NCI-H2081 (cell line): ENCODE measurements around the gene DOK5.
"Not testable (repeated sequence)": the region's sequence is repeated elsewhere in the genome, so short reads cannot be mapped to it uniquely, and the experiment has no call there.

Experiments used
- DNase-seq, 2 experiments: peaks; one replicate each; lab custom pipeline; 2025; lab: John Stamatoyannopoulos, UW

The DOK5 gene

GRCh38 chr20:54470697-54471096 lies 4.7 kb upstream of the DOK5 start:
- no peak for DNase-seq

GRCh38 chr20:54472607-54473006 lies 2.8 kb upstream of the DOK5 start:
- DNase-seq: no peak

GRCh38 chr20:54473340-54473739 lies 2.1 kb upstream of the DOK5 start:
- DNase-seq: no peak

- DNase-seq: no peak
These were observed 1.3 kb upstream of the DOK5 start for GRCh38 chr20:54474046-54474445.

- no peak for DNase-seq
These were observed 527 bp upstream of the DOK5 start for GRCh38 chr20:54474866-54475265.

- DNase-seq: no peak
These were observed 996 bp downstream of the DOK5 start for GRCh38 chr20:54476169-54477009.

GRCh38 chr20:54477191-54477955 lies 2.0 kb downstream of the DOK5 start:
- DNase-seq: no peak

GRCh38 chr20:54479138-54479906 lies 3.9 kb downstream of the DOK5 start:
- no peak for DNase-seq

- DNase-seq: not testable (repeated sequence)
These were observed 4.5 kb downstream of the DOK5 start for GRCh38 chr20:54479937-54480336.

GRCh38 chr20:54481442-54481841 lies 6.0 kb downstream of the DOK5 start:
- no peak for DNase-seq

GRCh38 chr20:54485631-54486030 lies 10.2 kb downstream of the DOK5 start:
- no peak for DNase-seq

GRCh38 chr20:54486585-54486984 lies 11.2 kb downstream of the DOK5 start:
- no peak for DNase-seq

- no peak for DNase-seq
These were observed 13.0 kb downstream of the DOK5 start for GRCh38 chr20:54488442-54488841.

- no peak for DNase-seq
These were observed 16.1 kb downstream of the DOK5 start for GRCh38 chr20:54491506-54491905.

GRCh38 chr20:54494303-54495006 lies 19.1 kb downstream of the DOK5 start:
- no peak for DNase-seq

GRCh38 chr20:54497931-54498718 lies 22.7 kb downstream of the DOK5 start:
- DNase-seq: no peak

GRCh38 chr20:54499111-54499510 lies 23.7 kb downstream of the DOK5 start:
- DNase-seq: no peak

- no peak for DNase-seq
These were observed 26.8 kb downstream of the DOK5 start for GRCh38 chr20:54502179-54502578.

- no peak for DNase-seq
These were observed 31.2 kb downstream of the DOK5 start for GRCh38 chr20:54506643-54507042.

GRCh38 chr20:54510541-54511129 lies 35.2 kb downstream of the DOK5 start:
- DNase-seq: no peak

- no peak for DNase-seq
These were observed 37.3 kb downstream of the DOK5 start for GRCh38 chr20:54512694-54513093.
